HFF-Myc (cell line): ENCODE measurements around the gene KCNK16.
"Not testable (repeated sequence)": the region's sequence is repeated elsewhere in the genome, so short reads cannot be mapped to it uniquely, and the experiment has no call there.

Source experiments
- DNase-seq: peaks from one replicate; pipeline ENCODE4 v3.0.0-alpha.2; 2011; ENCODE audit warnings: low read depth; ENCODE audit errors: extremely low read depth
- H3K4me3 ChIP-seq: replicated peaks from 2 replicates; pipeline ENCODE4 v1.5.1; 2011; ENCODE audit warnings: low read depth, mild to moderate bottlenecking, control low read depth, low read length
- CTCF ChIP-seq: IDR thresholded peaks from 2 replicates; pipeline ENCODE4 v1.5.1; 2012; ENCODE audit warnings: mild to moderate bottlenecking, low read depth, low read length, control low read depth; ENCODE audit errors: missing control alignments

The KCNK16 gene

GRCh38 chr6:39295611-39296011, 26.9 kb downstream of the KCNK16 start:
- no peak for TF ChIP-seq CTCF
- H3K4me3 ChIP-seq: no peak overlapping the region
- no peak for DNase-seq

GRCh38 chr6:39294899-39295298, 27.6 kb downstream of the KCNK16 start:
- H3K4me3 ChIP-seq: no peak overlapping the region
- TF ChIP-seq CTCF: no peak
- DNase-seq: no peak

GRCh38 chr6:39294133-39294532, 28.4 kb downstream of the KCNK16 start:
- no peak for TF ChIP-seq CTCF
- DNase-seq: no peak
- no peak overlapping the region for H3K4me3 ChIP-seq

- DNase-seq: no peak
- no peak for TF ChIP-seq CTCF
- no peak overlapping the region for H3K4me3 ChIP-seq
Measured at GRCh38 chr6:39292637-39293036, 29.9 kb downstream of the KCNK16 start.

- no peak overlapping the region for H3K4me3 ChIP-seq
- TF ChIP-seq CTCF: no peak
- no peak for DNase-seq
Measured at GRCh38 chr6:39289490-39289889, 33.0 kb downstream of the KCNK16 start.

- no peak for TF ChIP-seq CTCF
- no peak overlapping the region for H3K4me3 ChIP-seq
- no peak for DNase-seq
Measured at GRCh38 chr6:39287601-39288000, 34.9 kb downstream of the KCNK16 start.

GRCh38 chr6:39286596-39286995, 35.9 kb downstream of the KCNK16 start:
- H3K4me3 ChIP-seq, DNase-seq: not testable (repeated sequence)
